GM12878 (cell line): ENCODE measurements around the gene CBARP. TPM values are rescaled to one million over a fixed set of nuclear protein-coding genes. Genes with fewer than 3 reads are reported as not detected.

ENCODE experiments used
- ATAC-seq: fragments of 200-7000 bp; cut with Tn5 transposase; 3 replicates; pipeline ENCODE4 v1.9.1; 2020; ENCODE audit warnings: mild to moderate bottlenecking, moderate library complexity
- BruUV-seq: library from RNA; stranded (reverse); fragments of 400-500 nt; replicated peaks from 2 replicates; lab custom pipeline; 2021; lab: Mats Ljungman, UMichigan
- CTCF ChIA-PET: fragments of 300-600 bp; sonication (Branson Sonifier 250); formaldehyde crosslinking; extraction: SDS; loops from one replicate; lab custom pipeline; 2021; ENCODE audit warnings: inconsistent platforms; lab: Yijun Ruan, JAX
- POLR2A ChIA-PET: fragments of 350-600 bp; formaldehyde crosslinking; extraction: SDS; loops from one replicate; lab custom pipeline; 2021; ENCODE audit warnings: inconsistent platforms; lab: Charles Lee
- RAD21 ChIA-PET: fragments of 300-600 bp; sonication (Branson Sonifier 250); formaldehyde crosslinking; loops from one replicate; lab custom pipeline; 2023; ENCODE audit warnings: antibody characterized with exemption; ENCODE audit not compliant: unreplicated experiment; lab: Charles Lee
- SMC1A ChIA-PET: fragments of 300-600 bp; sonication (Branson Sonifier 250); formaldehyde crosslinking; loops from one replicate; lab custom pipeline; 2023; ENCODE audit not compliant: unreplicated experiment, uncharacterized antibody; lab: Charles Lee
- DNase-seq: peaks from one replicate; pipeline ENCODE4 v3.0.0-alpha.2; 2011; ENCODE audit warnings: low read depth, low spot score
- FAIRE-seq: peaks from 3 replicates; lab custom pipeline; 2011; peaks lifted over from hg19 to GRCh38; lab: Jason Lieb, UNC
- H2AFZ ChIP-seq: 2 replicates; pipeline ENCODE4 v1.6.0; 2011; ENCODE audit warnings: low read depth, low read length, control low read depth; ENCODE audit not compliant: control insufficient read depth
- H3K27ac ChIP-seq: 2 replicates; pipeline ENCODE4 v1.5.1; 2011; ENCODE audit warnings: control low read depth; ENCODE audit not compliant: control insufficient read depth, insufficient read depth
- H3K27me3 ChIP-seq, 2 experiments: replicated peaks in 1 of 2; 2 replicates each; pipeline versions ENCODE4 v1.6.0 to v1.6.1; 2011; ENCODE audit warnings: low read length in 1 of 2; ENCODE audit not compliant: control insufficient read depth in 2 of 2, insufficient read depth in 2 of 2
- H3K36me3 ChIP-seq, 2 experiments: 2 replicates each; pipeline ENCODE4 v1.5.1; 2011; ENCODE audit warnings: low read length in 1 of 2; ENCODE audit not compliant: control insufficient read depth in 2 of 2, insufficient read depth in 2 of 2
- H3K4me1 ChIP-seq: 2 replicates; pipeline ENCODE4 v1.6.1; 2011; ENCODE audit warnings: mild to moderate bottlenecking, low read length, moderate library complexity, mixed read lengths; ENCODE audit not compliant: control insufficient read depth, insufficient read depth
- H3K4me2 ChIP-seq: 2 replicates; pipeline ENCODE4 v1.6.0; 2011; ENCODE audit warnings: control low read depth; ENCODE audit not compliant: control insufficient read depth, insufficient read depth
- H3K4me3 ChIP-seq: fragments of 200-600 bp; sonication (generic); 2 replicates; pipeline ENCODE4 v1.5.1; 2016
- H3K79me2 ChIP-seq: 2 replicates; pipeline ENCODE4 v1.6.0; 2011; ENCODE audit warnings: low read length; ENCODE audit not compliant: control insufficient read depth, insufficient read depth
- H3K9ac ChIP-seq: 2 replicates; pipeline ENCODE4 v1.8.0; 2011; ENCODE audit warnings: low read length, control low read depth, mixed read lengths; ENCODE audit not compliant: control insufficient read depth, insufficient read depth
- H3K9me3 ChIP-seq: replicated peaks from 3 replicates; pipeline ENCODE4 v1.5.1; 2011; ENCODE audit warnings: mild to moderate bottlenecking, low read length; ENCODE audit not compliant: control insufficient read depth, insufficient read depth
- H4K20me1 ChIP-seq: 2 replicates; pipeline ENCODE4 v1.6.0; 2011; ENCODE audit not compliant: control insufficient read depth, insufficient read depth
- ATF3 ChIP-seq: IDR thresholded peaks from 2 replicates; pipeline ENCODE4 v1.6.1; 2011; ENCODE audit warnings: low read depth, mild to moderate bottlenecking, low read length, moderate library complexity, borderline replicate concordance; ENCODE audit errors: extremely low read depth
- BACH1 ChIP-seq: fragments of 450-650 bp; IDR thresholded peaks from 2 replicates; pipeline ENCODE4 v1.6.1; 2017; ENCODE audit warnings: mild to moderate bottlenecking, borderline replicate concordance
- CHD2 ChIP-seq: IDR thresholded peaks from 2 replicates; pipeline ENCODE4 v1.6.1; 2011; ENCODE audit warnings: low read depth, low read length, improper control_type of control experiment, borderline replicate concordance
- FOXM1 ChIP-seq: IDR thresholded peaks from 2 replicates; pipeline ENCODE4 v1.6.1; 2012; ENCODE audit warnings: low read depth, mild to moderate bottlenecking, inconsistent platforms, low read length, moderate library complexity
- IKZF2 ChIP-seq, 2 experiments: fragments of 450-650 bp; IDR thresholded peaks; 2 replicates each; pipeline ENCODE4 v1.6.1; 2017; ENCODE audit warnings: mild to moderate bottlenecking in 2 of 2, moderate library complexity in 2 of 2
- KLF5 ChIP-seq: fragments of 450-650 bp; IDR thresholded peaks from 2 replicates; pipeline ENCODE4 v1.6.1; 2014; ENCODE audit warnings: mild to moderate bottlenecking; ENCODE audit not compliant: partially characterized antibody
- MXI1 ChIP-seq: fragments of 150-350 bp; IDR thresholded peaks from 2 replicates; pipeline ENCODE4 v1.6.1; 2011; ENCODE audit warnings: low read depth, mild to moderate bottlenecking, inconsistent platforms, low read length, improper control_type of control experiment
- NBN ChIP-seq: fragments of 450-650 bp; IDR thresholded peaks from 2 replicates; pipeline ENCODE4 v1.6.1; 2016
- NKRF ChIP-seq: fragments of 450-650 bp; conservative IDR thresholded peaks from 2 replicates; pipeline ENCODE4 v1.6.1; 2017; ENCODE audit warnings: mild to moderate bottlenecking, moderate library complexity
- PAX5 ChIP-seq: IDR thresholded peaks from 2 replicates; pipeline ENCODE4 v1.6.1; 2011; ENCODE audit warnings: low read depth, low read length, borderline replicate concordance
- PKNOX1 ChIP-seq: fragments of 450-650 bp; IDR thresholded peaks from 2 replicates; pipeline ENCODE4 v1.6.1; 2016; ENCODE audit warnings: mild to moderate bottlenecking
- RELA ChIP-seq: fragments of 450-650 bp; IDR thresholded peaks from 2 replicates; pipeline ENCODE4 v1.8.0; 2014; ENCODE audit warnings: borderline replicate concordance; ENCODE audit not compliant: partially characterized antibody
- SIN3A ChIP-seq: IDR thresholded peaks from 2 replicates; pipeline ENCODE4 v1.6.1; 2012; ENCODE audit warnings: low read depth, low read length, improper control_type of control experiment
- TBL1XR1 ChIP-seq: IDR thresholded peaks from 2 replicates; pipeline ENCODE4 v1.6.1; 2012; ENCODE audit warnings: low read depth, low read length, improper control_type of control experiment
- TCF3 ChIP-seq: IDR thresholded peaks from 2 replicates; pipeline ENCODE4 v1.6.1; 2012; ENCODE audit warnings: low read depth, mild to moderate bottlenecking, low read length, borderline replicate concordance; ENCODE audit not compliant: insufficient read depth
- USF2 ChIP-seq: IDR thresholded peaks from 2 replicates; pipeline ENCODE4 v1.6.1; 2011; ENCODE audit warnings: low read depth, low read length, improper control_type of control experiment, borderline replicate concordance
- YY1 ChIP-seq: IDR thresholded peaks from 2 replicates; pipeline ENCODE4 v1.6.1; 2011; ENCODE audit warnings: low read depth, mild to moderate bottlenecking, low read length
- ZNF217 ChIP-seq: fragments of 450-650 bp; IDR thresholded peaks from 2 replicates; pipeline ENCODE4 v1.6.1; 2017; ENCODE audit warnings: antibody characterized with exemption, mild to moderate bottlenecking
- WGBS: methylation state at CpG from one replicate; pipeline ENCODE4 v1.1.6; 2016; ENCODE audit warnings: low lambda C conversion rate; ENCODE audit not compliant: insufficient replicate concordance, insufficient coverage; ENCODE audit errors: missing lambda C conversion rate; 5-methylcytosine and 5-hydroxymethylcytosine counted together
- in situ Hi-C: fragments of 300-500 bp; cut with MboI; formaldehyde crosslinking; loops from 9 replicates; pipeline ENCODE4 v1.14.3; 2018; ENCODE audit warnings: mixed read lengths
- intact Hi-C: fragments of 100-400 bp; cut with micrococcal nuclease; formaldehyde crosslinking; loops from one replicate; pipeline ENCODE4 v1.14.2; 2022; ENCODE audit not compliant: unreplicated experiment
- polyA plus RNA-seq, 11 experiments: library from polyadenylated mRNA; depleted of rRNA in 4 of 11; unstranded in 6 of 11; stranded (reverse) in 5 of 11; fragments of >200 nt; fragmentation: Nextera tagmentation in 4 of 11; fragmentation: Illumina TruSeq in 1 of 11; extraction: Ambion mirVana in 4 of 11; extraction: Trizol in 1 of 11; gene quantifications; 1 replicate in 1 of 11; 2 replicates in 10 of 11; pipeline versions ENCODE4 v1.2.1 to v1.2.3, GENCODE V29; 2011 to 2016; ENCODE audit warnings: inconsistent platforms in 2 of 11, missing spikeins in 2 of 11, low read depth in 1 of 11
- total RNA-seq, 4 experiments: library from RNA; depleted of rRNA in 3 of 4; stranded (reverse); fragments of >200 nt in 3 of 4; fragmentation: Illumina TruSeq in 1 of 4; extraction: Trizol in 1 of 4; gene quantifications; 2 replicates each; pipeline versions ENCODE4 v1.2.1 to v1.2.3, GENCODE V29; 2013 to 2021

The CBARP gene
- total and polyA plus RNA-seq, 10 of the 15 experiments (the other 5 are each of a cell fraction or from before 2014, with no cell fraction given), result 0.04 to 0.59 (median 0.18) TPM; not detected in 3

GRCh38 chr19:1241417-1242095 lies 3.8 kb upstream of the CBARP start, which contains the start of gene ATP5F1D:
ATP5F1D (plus strand) TSS chr19:1241751; CDS start chr19:1241851, 100 bp downstream.
- FAIRE-seq, result peak; percentile 96
- peaks cover 24% of the 10 kb centered on the region for H3K4me1 ChIP-seq
- peak within 1 kb of the TSS; percentile 80 for H3K4me3 ChIP-seq
- no peaks in the 10 kb centered on the region for H4K20me1 ChIP-seq
- ChIA-PET SMC1A (interaction anchor here (1.4 to 6.9 kb wide), 2 partner anchors 25 to 128 kb away, joined by 7 to 172 read pairs; partner anchors contain the start of gene CIRBP), CTCF (interaction anchor here (0.7 to 6.1 kb wide), 10 partner anchors 19 to 378 kb away, joined by 3 to 363 read pairs (median 3); partner anchors contain the start of genes CIRBP and SBNO2), POLR2A (interaction anchor here (0.6 to 7.7 kb wide), 7 partner anchors 24 to 333 kb away, joined by 3 to 184 read pairs (median 4); partner anchors contain the start of gene CIRBP), RAD21 (interaction anchor here (0.6 to 2.0 kb wide), 6 partner anchors 25 to 471 kb away, joined by 3 to 18 read pairs (median 4); partner anchors contain the start of gene CIRBP)
- WGBS, result under 1% methylated on average over 59 of the region's 79 CpGs
- BruUV-seq, result no TSS peak
- peak within 1 kb of the TSS; percentile 95 for H3K4me2 ChIP-seq
- peak; percentile 80 for DNase-seq
- peaks cover 0 to 7% of the 10 kb centered on the region in 2 experiments; a peak in 3 of 4 replicates for H3K27me3 ChIP-seq
- ATAC-seq, result peak; percentile 80
- H2AFZ ChIP-seq, result peak within 1 kb of the TSS; percentile 88
- peak within 1 kb of the TSS; percentile 85 for H3K9ac ChIP-seq
- H3K36me3 ChIP-seq, result no peaks in the 10 kb centered on the region; a peak in 2 of 4 replicates
- intact Hi-C loops (loop anchor here (5.0 to 10.0 kb wide), 2 partner anchors 139 to 317 kb away; partner anchors contain the start of genes ARID3A and GPX4), in situ Hi-C loops (no loop called here)
- peaks cover 17% of the 10 kb centered on the region for H3K79me2 ChIP-seq
- no peaks in the 10 kb centered on the region for H3K9me3 ChIP-seq
- peak within 1 kb of the TSS; percentile 73 for H3K27ac ChIP-seq
- TF ChIP-seq ATF3 (peak; percentile 37; the same call in 1 of the 2 replicates), RELA (peak; percentile 83), NKRF (peak; percentile 93), FOXM1 (no peak), BACH1 (peak; percentile 82), MXI1 (peak; percentile 81), NBN (0 out of 2 replicates have a peak, but pooled peaks have one; percentile 32), PKNOX1 (peak; percentile 62), CHD2 (peak; percentile 87), PAX5 (peak; percentile 11; the same call in 1 of the 2 replicates), ZNF217 (peak; percentile 29; the same call in 1 of the 2 replicates), IKZF2 (IDR thresholded peaks at IDR 0.05) (no peak), YY1 (peak; percentile 74; the same call in 1 of the 2 replicates), TCF3 (0 out of 2 replicates have a peak, but pooled peaks have one; percentile 7), USF2 (no peak), SIN3A (peak; percentile 72; the same call in 1 of the 2 replicates), KLF5 (peak; percentile 65), TBL1XR1 (peak; percentile 52; the same call in 1 of the 2 replicates)
